Neural progenitor cell (in vitro differentiated cells): ENCODE measurements around the gene ALAD. TPM values are rescaled to one million over a fixed set of nuclear protein-coding genes. Genes with fewer than 3 reads are reported as not detected.
"Not testable (repeated sequence)": the region's sequence is repeated elsewhere in the genome, so short reads cannot be mapped to it uniquely, and the experiment has no call there.

ENCODE experiments used
- DNase-seq: peaks from one replicate; pipeline ENCODE4 v3.0.0-alpha.2; 2016; ENCODE audit warnings: low spot score
- H2AFZ ChIP-seq: fragments of 200-600 bp; sonication (generic); replicated peaks from 2 replicates; pipeline ENCODE4 v1.6.1; 2016; ENCODE audit warnings: antibody characterized with exemption
- H3F3A ChIP-seq: fragments of 200-600 bp; sonication (generic); 2 replicates; pipeline ENCODE4 v1.6.1; 2016; ENCODE audit warnings: antibody characterized with exemption, low read depth
- H3K27ac ChIP-seq: fragments of 200-600 bp; sonication (generic); 2 replicates; pipeline ENCODE4 v1.5.1; 2016; ENCODE audit warnings: mild to moderate bottlenecking
- H3K27me3 ChIP-seq: fragments of 200-600 bp; sonication (generic); 2 replicates; pipeline ENCODE4 v1.6.1; 2016; ENCODE audit warnings: mild to moderate bottlenecking, moderate library complexity
- H3K36me3 ChIP-seq: fragments of 200-600 bp; sonication (generic); 2 replicates; pipeline ENCODE4 v1.5.1; 2016
- H3K4me1 ChIP-seq: fragments of 200-600 bp; sonication (generic); 2 replicates; pipeline ENCODE4 v1.6.1; 2016; ENCODE audit warnings: mixed run types
- H3K4me2 ChIP-seq: fragments of 200-600 bp; sonication (generic); 2 replicates; pipeline ENCODE4 v1.6.1; 2016
- H3K4me3 ChIP-seq: fragments of 200-600 bp; sonication (generic); 2 replicates; pipeline ENCODE4 v1.5.1; 2016
- H3K79me2 ChIP-seq: fragments of 200-600 bp; sonication (generic); 2 replicates; pipeline ENCODE4 v1.6.1; 2016; ENCODE audit warnings: low read depth
- H3K9ac ChIP-seq: fragments of 200-600 bp; sonication (generic); 2 replicates; pipeline ENCODE4 v1.6.1; 2016
- H3K9me3 ChIP-seq: fragments of 200-600 bp; sonication (generic); 2 replicates; pipeline ENCODE4 v1.5.1; 2016; ENCODE audit warnings: low read depth
- H4K20me1 ChIP-seq: fragments of 200-600 bp; sonication (generic); 2 replicates; pipeline ENCODE4 v1.6.1; 2016; ENCODE audit warnings: low read depth
- H3K27ac Mint-ChIP-seq: 3 replicates; pipeline ENCODE4 v1.8.0; 2021; ENCODE audit warnings: mixed read lengths
- H3K27me3 Mint-ChIP-seq: 2 replicates; pipeline ENCODE4 v1.8.0; 2022; ENCODE audit warnings: low read depth, mild to moderate bottlenecking, inconsistent platforms, moderate library complexity, mixed read lengths; ENCODE audit not compliant: insufficient read depth
- H3K36me3 Mint-ChIP-seq: 3 replicates; pipeline ENCODE4 v1.8.0; 2021; ENCODE audit warnings: mixed read lengths
- H3K4me1 Mint-ChIP-seq: 3 replicates; pipeline ENCODE4 v1.8.0; 2021; ENCODE audit warnings: mixed read lengths
- H3K4me3 Mint-ChIP-seq: 3 replicates; pipeline ENCODE4 v1.8.0; 2021; ENCODE audit warnings: mild to moderate bottlenecking, moderate library complexity, mixed read lengths
- H3K9me3 Mint-ChIP-seq: 3 replicates; pipeline ENCODE4 v1.8.0; 2020; ENCODE audit warnings: mixed read lengths
- EZH2 ChIP-seq: fragments of 200-600 bp; sonication (generic); IDR thresholded peaks from 2 replicates; pipeline ENCODE4 v1.6.1; 2017; ENCODE audit warnings: antibody characterized with exemption, mild to moderate bottlenecking, moderate library complexity
- EZH2phosphoT487 ChIP-seq: fragments of 200-600 bp; sonication (generic); IDR thresholded peaks from 2 replicates; pipeline ENCODE4 v1.6.1; 2017; ENCODE audit warnings: antibody characterized with exemption
- total RNA-seq: library from RNA; depleted of rRNA; stranded (reverse); fragments of >200 nt; gene quantifications from 2 replicates; pipeline ENCODE4 v1.2.3, GENCODE V29; 2015; ENCODE audit warnings: low replicate concordance
- TF ChIP-seq, protein P1 (sequence below): fragments of 200-600 bp; sonication (generic); IDR thresholded peaks from 2 replicates; pipeline ENCODE4 v1.5.1; 2017; ENCODE audit warnings: antibody characterized with exemption, mild to moderate bottlenecking

The ALAD gene
- total RNA-seq, 1 donor from 2014 or later, result 17.4 TPM

DNA sequence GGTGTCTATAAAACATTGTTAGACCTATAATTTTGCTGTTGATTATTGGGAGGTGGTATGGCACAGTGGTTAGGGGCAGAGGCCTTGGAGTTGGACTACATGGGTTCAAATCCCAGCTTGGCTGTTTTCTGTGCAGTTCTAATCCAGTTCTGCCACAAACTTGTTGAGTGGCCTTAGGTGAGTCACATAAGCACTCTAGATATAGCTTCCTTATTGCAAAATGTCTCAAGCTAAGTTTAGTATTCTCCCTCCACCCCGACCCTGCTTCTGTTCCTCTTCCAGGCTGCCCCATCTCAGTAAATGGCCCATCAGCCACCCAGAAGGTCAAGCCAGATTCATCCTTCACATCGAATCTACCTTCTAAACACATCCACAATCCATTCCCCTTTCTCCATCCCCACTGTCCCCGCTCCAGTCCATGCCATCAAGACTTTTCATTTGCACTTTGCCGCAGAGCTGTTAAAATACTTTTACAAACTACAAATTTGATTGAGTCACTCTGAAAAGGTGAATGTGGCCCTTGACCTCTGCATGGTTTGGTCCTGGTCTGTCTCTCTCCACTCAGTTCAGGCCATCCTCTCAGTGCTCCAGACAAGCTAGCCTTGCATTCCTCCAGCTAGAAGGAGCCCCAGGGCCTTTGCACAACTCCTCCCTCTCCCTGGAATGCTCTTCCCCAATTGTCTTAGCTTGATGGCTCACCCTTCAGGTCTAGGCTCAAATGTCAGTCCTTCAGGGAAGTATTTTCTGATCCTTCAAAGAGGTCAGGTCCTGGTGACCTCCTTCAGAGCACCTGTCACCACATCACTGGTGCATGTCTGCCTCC, 14.3 kb downstream of the ALAD start:
- peak overlapping the region; percentile 8 for H3K4me3 Mint-ChIP-seq
- no peaks in the 10 kb centered on the region for H3K4me1 Mint-ChIP-seq
- H3K36me3 ChIP-seq, result no peaks in the 10 kb centered on the region
- H3K36me3 Mint-ChIP-seq, result peaks cover 15% of the 10 kb centered on the region
- H3K27me3 Mint-ChIP-seq, result peaks cover 10% of the 10 kb centered on the region
- DNase-seq, result no peak
- H3K9me3 Mint-ChIP-seq, result no peaks in the 10 kb centered on the region
- H2AFZ ChIP-seq, result no peak overlapping the region
- H4K20me1 ChIP-seq, result no peaks in the 10 kb centered on the region
- H3K9ac ChIP-seq, result no peak overlapping the region
- H3K4me2 ChIP-seq, result no peak overlapping the region
- H3K4me3 ChIP-seq, result no peak overlapping the region
- no peaks in the 10 kb centered on the region for H3K79me2 ChIP-seq
- no peak overlapping the region for H3K27ac Mint-ChIP-seq
- H3F3A ChIP-seq, result no peaks in the 10 kb centered on the region
- no peak overlapping the region for H3K27ac ChIP-seq
- no peak for TF ChIP-seq EZH2phosphoT487
- H3K9me3 ChIP-seq, result no peaks in the 10 kb centered on the region
- no peaks in the 10 kb centered on the region for H3K4me1 ChIP-seq
- no peaks in the 10 kb centered on the region for H3K27me3 ChIP-seq

DNA sequence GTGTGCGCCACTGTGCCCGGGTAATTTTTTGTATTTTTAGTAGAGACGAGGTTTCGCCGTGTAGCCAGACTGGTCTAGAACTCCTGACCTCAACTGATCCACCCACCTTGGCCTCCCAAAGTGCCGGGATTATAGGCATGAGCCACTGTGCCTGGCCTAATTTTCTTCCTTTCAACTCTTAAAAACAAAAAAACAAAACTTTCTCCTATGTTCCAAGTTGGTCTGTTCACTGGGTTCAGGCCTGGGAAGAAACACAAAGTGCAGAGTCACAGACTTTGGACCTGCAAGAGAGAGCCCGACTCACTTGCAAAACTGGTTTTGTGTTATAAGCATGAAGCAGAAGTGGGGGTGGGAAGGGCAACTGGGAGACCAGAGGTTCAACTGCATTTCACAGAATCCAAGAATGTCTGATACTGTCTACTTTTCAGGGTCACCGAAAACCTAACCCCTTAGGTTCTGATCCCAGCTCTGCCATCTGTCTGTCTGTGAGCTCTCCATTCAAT, 19.1 kb downstream of the ALAD start:
- peaks cover 6% of the 10 kb centered on the region for H3F3A ChIP-seq
- DNase-seq, result no peak
- no peak overlapping the region for H3K27ac ChIP-seq
- H3K4me2 ChIP-seq, result no peak overlapping the region
- no peak overlapping the region for H2AFZ ChIP-seq
- H3K4me1 ChIP-seq, result peaks cover 3% of the 10 kb centered on the region
- no peaks in the 10 kb centered on the region for H3K27me3 ChIP-seq
- H3K27ac Mint-ChIP-seq, result no peak overlapping the region
- no peak overlapping the region for H3K9ac ChIP-seq
- no peaks in the 10 kb centered on the region for H3K36me3 ChIP-seq
- H3K36me3 Mint-ChIP-seq, result peaks cover 6% of the 10 kb centered on the region
- H3K4me1 Mint-ChIP-seq, result peaks cover 5% of the 10 kb centered on the region
- H3K79me2 ChIP-seq, result no peaks in the 10 kb centered on the region
- no peak overlapping the region for H3K4me3 Mint-ChIP-seq
- no peaks in the 10 kb centered on the region for H3K9me3 Mint-ChIP-seq
- H3K9me3 ChIP-seq, result no peaks in the 10 kb centered on the region
- no peak overlapping the region for H3K4me3 ChIP-seq
- no peaks in the 10 kb centered on the region for H4K20me1 ChIP-seq
- H3K27me3 Mint-ChIP-seq, result peaks cover 5% of the 10 kb centered on the region
- TF ChIP-seq, protein P1, sequence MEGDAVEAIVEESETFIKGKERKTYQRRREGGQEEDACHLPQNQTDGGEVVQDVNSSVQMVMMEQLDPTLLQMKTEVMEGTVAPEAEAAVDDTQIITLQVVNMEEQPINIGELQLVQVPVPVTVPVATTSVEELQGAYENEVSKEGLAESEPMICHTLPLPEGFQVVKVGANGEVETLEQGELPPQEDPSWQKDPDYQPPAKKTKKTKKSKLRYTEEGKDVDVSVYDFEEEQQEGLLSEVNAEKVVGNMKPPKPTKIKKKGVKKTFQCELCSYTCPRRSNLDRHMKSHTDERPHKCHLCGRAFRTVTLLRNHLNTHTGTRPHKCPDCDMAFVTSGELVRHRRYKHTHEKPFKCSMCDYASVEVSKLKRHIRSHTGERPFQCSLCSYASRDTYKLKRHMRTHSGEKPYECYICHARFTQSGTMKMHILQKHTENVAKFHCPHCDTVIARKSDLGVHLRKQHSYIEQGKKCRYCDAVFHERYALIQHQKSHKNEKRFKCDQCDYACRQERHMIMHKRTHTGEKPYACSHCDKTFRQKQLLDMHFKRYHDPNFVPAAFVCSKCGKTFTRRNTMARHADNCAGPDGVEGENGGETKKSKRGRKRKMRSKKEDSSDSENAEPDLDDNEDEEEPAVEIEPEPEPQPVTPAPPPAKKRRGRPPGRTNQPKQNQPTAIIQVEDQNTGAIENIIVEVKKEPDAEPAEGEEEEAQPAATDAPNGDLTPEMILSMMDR, result no peak
- TF ChIP-seq EZH2 (no peak), EZH2phosphoT487 (no peak)

DNA sequence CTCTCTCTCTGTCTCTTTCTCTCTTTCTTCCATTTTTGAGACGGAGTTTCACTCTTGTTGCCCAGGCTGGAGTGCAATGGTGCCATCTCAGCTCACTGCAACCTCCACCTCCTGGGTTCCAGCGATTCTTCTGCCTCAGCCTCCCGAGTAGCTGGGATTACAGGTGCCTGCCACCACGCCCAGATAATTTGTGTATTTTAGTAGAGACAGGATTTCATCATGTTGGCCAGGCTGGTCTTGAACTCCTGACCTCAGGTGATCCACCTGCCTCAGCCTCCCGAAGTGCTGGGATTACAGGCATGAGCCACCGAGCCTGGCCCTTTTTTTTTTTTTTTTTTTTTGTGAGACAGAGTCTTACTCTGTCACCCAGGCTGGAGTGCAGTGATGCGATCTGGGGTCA, 19.6 kb downstream of the ALAD start:
- H3K79me2 ChIP-seq, H3K27me3 Mint-ChIP-seq, H3K9me3 Mint-ChIP-seq, H3K36me3 Mint-ChIP-seq, H3K4me1 ChIP-seq, H3K27ac Mint-ChIP-seq, H3K4me3 Mint-ChIP-seq, H4K20me1 ChIP-seq, H2AFZ ChIP-seq, H3K27me3 ChIP-seq, H3K4me1 Mint-ChIP-seq, H3K27ac ChIP-seq, H3K9me3 ChIP-seq, H3K4me2 ChIP-seq, H3F3A ChIP-seq, DNase-seq, H3K36me3 ChIP-seq, H3K9ac ChIP-seq, H3K4me3 ChIP-seq: not testable (repeated sequence)

DNA sequence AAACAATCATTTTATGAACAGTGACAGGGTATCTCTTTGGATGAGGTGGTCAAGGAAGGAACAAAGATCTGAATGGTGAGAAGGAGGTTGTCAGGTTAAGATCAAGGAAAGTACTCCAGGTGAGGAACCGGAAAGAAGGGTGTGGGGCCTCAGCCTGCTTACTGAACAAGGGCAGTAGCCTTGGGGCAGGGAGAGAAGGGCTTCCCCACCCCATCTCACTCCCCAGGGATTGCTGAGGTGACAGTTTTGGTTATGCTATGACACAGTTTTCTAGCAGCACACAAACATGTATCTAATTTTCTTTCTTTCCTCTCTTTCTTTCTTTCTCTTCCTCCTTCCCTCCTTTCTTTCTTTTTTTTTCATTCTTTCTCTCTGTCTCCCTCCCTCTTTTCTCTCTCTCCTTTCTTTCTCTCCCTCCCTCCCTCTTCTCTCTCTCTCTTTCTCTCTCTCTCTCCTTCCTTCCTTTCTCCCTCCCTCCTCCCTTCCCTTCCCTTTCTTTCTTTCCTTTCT, 20.2 kb downstream of the ALAD start:
- Histone ChIP-seq H3K4me3 (no peak overlapping the region), H4K20me1 (no peaks in the 10 kb centered on the region), H3K4me2 (no peak overlapping the region), H3F3A (peaks cover 11% of the 10 kb centered on the region), H3K27me3 (no peaks in the 10 kb centered on the region), H2AFZ (no peak overlapping the region), H3K9me3 (no peaks in the 10 kb centered on the region), H3K36me3 (no peaks in the 10 kb centered on the region), H3K4me1 (peaks cover 3% of the 10 kb centered on the region), H3K27ac (no peak overlapping the region), H3K79me2 (no peaks in the 10 kb centered on the region), H3K9ac (no peak overlapping the region)
- no peak overlapping the region for H3K27ac Mint-ChIP-seq
- H3K4me1 Mint-ChIP-seq, result peaks cover 5% of the 10 kb centered on the region
- DNase-seq, result no peak
- no peak overlapping the region for H3K4me3 Mint-ChIP-seq
- TF ChIP-seq EZH2phosphoT487 (no peak), EZH2 (no peak)
- TF ChIP-seq, protein P1, result no peak
- no peaks in the 10 kb centered on the region for H3K9me3 Mint-ChIP-seq
- no peaks in the 10 kb centered on the region for H3K36me3 Mint-ChIP-seq
- peaks cover 2% of the 10 kb centered on the region for H3K27me3 Mint-ChIP-seq

DNA sequence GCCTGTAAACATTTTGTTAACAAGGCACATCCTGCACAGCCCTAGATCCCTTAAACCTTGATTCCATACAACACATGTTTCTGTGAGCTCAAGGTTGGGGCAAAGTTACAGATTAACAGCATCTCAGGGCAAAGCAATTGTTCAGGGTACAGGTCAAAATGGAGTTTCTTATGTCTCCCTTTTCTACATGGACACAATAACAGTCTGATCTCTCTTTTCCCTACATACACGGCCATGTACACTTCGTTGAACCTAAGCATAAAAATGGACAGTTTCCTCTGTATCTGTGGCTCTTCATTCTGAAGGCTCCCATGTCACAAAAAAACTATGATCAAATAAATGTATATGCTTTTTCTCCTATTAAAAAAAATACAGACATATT, 21.3 kb downstream of the ALAD start:
- not testable (repeated sequence) for H3K9ac ChIP-seq, DNase-seq, H3K4me3 ChIP-seq, H3K4me2 ChIP-seq, H3K79me2 ChIP-seq, H3K9me3 Mint-ChIP-seq, H3K27me3 Mint-ChIP-seq, H3K27me3 ChIP-seq, H3K27ac ChIP-seq, H3K4me3 Mint-ChIP-seq, H3K4me1 ChIP-seq, H4K20me1 ChIP-seq, H2AFZ ChIP-seq, H3K9me3 ChIP-seq, H3K36me3 ChIP-seq, H3K36me3 Mint-ChIP-seq, H3K27ac Mint-ChIP-seq
- H3K4me1 Mint-ChIP-seq, result peaks cover 11% of the 10 kb centered on the region
- H3F3A ChIP-seq, result peaks cover 11% of the 10 kb centered on the region

DNA sequence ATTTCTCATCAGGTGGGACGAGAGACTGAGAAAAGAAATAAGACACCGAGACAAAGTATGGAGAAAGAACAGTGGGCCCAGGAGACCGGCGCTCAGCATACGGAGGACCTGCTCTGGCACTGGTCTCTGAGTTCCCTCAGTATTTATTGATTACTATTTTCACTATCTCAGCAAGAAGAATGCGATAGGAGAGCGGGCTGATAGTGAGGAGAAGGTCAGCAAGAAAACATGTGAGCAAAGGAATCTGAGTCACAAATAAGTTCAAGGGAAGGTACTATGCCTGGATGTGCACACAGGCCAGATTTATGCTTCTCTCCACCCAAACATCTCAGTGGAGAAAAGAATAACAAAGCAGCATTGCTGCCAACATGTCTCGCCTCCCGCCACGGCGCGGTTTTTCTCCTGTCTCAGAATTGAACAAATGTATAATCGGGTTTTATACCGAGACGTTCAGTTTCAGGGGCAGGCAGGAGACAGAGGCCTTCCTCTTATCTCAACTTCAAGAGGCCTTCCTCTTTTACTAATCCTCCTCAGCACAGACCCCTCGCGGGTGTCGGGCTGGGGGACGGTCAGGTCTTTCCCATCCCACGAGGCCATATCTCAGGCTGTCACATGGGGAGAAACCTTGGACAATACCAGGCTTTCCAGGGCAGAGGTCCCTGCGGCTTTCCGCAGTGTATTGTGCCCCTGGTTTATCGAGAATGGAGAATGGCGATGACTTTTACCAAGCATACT, 21.8 kb downstream of the ALAD start:
- H3K4me1 ChIP-seq, H3K36me3 Mint-ChIP-seq, H3K27ac ChIP-seq, H3K27me3 Mint-ChIP-seq, H3K9me3 Mint-ChIP-seq, H3K4me3 ChIP-seq, H4K20me1 ChIP-seq, H3K27ac Mint-ChIP-seq, H3K79me2 ChIP-seq, H3K4me2 ChIP-seq, H3K9me3 ChIP-seq, H2AFZ ChIP-seq, H3K9ac ChIP-seq, DNase-seq, H3K36me3 ChIP-seq, H3K4me3 Mint-ChIP-seq, H3K27me3 ChIP-seq: not testable (repeated sequence)
- peaks cover 11% of the 10 kb centered on the region for H3F3A ChIP-seq
- peaks cover 11% of the 10 kb centered on the region for H3K4me1 Mint-ChIP-seq
